Stimulated activated CD4-positive, alpha-beta T cell treated with anti-CD3 and anti-CD28 coated beads, Interleukin-15, amount 100 ng/mL, for 24 hours (primary cell): ENCODE data around the gene POU4F1.

Experiments
- DNase-seq: peaks from one replicate; pipeline ENCODE4 v3.0.0-alpha.2; 2020

The POU4F1 gene

GRCh38 chr13:78606471-78607408 is 3.4 kb upstream of the POU4F1 start:
- DNase-seq, result no peak

DNA sequence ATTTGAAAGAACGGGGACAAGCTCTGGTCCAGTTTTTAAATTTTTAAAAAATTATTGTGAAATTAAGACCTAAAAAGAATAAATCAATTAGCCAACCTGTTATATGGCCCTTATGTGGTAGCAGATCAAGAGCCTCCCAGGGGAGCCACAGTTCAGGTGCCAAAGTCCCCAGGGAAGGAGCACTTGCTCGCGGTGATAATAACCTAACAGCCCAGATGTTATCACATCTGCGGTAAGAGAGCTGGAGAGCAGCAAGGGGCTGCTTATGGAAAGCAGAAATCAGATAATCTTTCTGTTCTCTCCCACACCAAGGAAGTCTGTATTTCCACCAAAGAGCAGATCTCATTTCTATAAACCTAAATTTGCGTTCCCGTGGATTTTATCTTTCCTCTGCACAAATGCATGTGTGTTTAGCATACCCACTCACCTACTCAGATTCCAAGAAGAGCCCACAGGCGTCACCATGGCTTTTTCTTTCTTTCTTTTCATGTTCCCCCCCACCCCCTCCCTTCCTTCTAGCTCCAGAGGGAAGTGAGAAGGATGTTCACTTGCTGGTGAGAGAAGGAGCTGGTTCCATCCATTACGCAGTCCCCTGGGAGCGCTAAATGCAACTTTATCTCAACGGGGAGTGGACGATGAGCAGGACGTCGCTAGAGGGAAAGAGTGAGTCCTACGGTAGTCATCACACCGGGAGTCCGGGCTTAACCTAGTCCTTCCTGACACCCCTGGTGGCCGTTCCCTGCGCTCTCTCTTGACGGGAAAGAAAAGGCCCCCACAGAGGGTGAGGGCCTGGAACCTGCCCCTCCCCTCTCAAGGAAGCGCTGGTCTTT is 1.6 kb upstream of the POU4F1 start:
- DNase-seq, result no peak

DNA sequence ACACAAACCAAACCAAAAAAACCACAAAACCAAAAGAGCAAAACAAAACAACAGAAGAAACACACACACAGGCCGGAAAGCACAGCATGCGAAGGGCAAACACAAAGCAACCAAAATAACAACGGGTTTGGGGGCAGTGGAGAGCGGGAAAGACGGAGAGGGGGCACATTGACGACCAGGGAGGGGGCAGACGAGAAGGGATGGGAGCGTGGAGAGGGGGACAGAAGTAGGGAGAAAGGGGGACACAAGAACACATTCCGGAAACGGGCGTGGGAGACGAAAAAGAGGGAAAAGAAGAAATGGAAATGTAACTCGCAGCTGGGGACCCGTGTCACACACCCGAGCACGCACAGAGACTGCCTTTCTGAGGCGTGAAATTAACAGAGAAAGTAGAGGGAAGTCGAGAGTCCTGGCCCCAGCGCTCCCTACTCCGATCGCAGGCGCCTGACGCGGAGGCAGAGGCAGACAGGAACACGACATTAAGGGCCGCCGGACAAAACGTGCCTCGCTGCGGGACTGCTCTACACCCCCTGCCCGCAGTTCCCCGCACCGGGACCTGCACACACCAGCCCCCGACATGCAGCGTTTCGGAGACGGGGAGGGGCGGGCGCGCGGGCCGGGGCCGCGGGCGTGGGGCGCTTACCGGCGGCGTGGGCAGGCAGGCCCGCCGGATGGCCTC is 652 bp downstream of the POU4F1 start:
- peak; percentile 35 for DNase-seq

GRCh38 chr13:78601874-78602560 is 1.3 kb downstream of the POU4F1 start:
- DNase-seq, result no peak

- peak; percentile 31 for DNase-seq
Observed at GRCh38 chr13:78601124-78601873, 2.1 kb downstream of the POU4F1 start.

- no peak for DNase-seq
Observed at GRCh38 chr13:78600280-78600883, 3.0 kb downstream of the POU4F1 start.

DNA sequence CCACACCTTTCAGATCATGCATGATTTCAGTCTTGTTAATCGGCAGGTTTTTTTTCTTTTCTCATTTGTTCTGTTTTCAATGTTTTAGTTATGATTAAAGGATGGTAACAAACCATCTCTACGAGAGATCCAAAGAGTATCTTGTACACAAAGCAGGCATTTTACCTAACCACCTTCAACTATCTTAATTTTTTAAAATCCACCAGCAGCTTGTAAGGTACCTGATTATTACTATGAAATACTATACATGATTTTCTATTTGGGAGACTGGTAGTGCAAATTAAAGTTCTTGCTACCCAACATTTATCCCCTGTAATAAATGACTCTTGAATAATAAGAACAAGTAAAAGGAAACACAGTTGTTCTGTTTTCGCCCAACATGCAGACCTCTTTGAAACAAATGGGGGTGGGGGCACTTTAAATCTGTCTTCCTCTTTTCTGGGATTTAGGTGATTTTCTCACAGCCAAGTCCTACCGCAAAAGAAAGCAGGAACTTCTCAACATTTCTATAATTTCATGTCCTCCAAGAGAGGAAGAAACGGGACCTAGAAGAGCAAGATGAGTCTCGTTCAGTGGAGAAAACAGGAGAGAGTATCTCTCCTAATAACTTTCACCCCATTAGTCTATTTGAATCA is 3.6 kb downstream of the POU4F1 start:
- DNase-seq, result no peak

DNA sequence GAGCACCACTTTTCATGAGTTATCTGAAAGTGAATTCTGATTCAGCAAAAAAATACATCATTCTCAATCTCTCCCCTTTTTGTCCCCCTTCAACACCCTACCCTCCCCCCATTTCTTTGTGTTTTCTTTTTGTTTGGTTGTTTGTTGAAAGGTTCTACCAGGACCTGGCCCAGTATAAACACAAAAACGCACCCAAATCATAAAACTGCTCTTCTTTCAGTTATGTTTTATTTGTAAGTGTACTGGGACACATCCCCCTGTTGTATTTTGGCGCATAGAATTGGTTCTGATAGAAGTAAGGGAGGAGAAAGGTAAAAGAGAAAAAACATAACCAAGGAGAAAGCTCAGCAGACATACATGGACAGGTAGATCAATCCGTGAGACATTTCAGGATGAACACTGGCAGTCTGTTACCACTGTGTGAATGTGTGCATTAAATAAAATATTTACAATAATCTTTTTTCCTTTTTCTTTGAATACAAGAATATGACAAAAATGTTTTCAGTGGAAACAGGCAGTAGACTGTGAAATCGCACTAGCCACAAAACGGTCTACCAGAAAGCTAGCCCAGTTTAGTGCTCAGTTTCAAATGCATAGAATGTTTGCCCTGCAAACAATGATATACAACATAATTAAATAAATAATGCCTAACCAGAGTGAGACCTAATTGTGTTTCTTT is 4.2 kb downstream of the POU4F1 start:
- DNase-seq, result no peak

DNA sequence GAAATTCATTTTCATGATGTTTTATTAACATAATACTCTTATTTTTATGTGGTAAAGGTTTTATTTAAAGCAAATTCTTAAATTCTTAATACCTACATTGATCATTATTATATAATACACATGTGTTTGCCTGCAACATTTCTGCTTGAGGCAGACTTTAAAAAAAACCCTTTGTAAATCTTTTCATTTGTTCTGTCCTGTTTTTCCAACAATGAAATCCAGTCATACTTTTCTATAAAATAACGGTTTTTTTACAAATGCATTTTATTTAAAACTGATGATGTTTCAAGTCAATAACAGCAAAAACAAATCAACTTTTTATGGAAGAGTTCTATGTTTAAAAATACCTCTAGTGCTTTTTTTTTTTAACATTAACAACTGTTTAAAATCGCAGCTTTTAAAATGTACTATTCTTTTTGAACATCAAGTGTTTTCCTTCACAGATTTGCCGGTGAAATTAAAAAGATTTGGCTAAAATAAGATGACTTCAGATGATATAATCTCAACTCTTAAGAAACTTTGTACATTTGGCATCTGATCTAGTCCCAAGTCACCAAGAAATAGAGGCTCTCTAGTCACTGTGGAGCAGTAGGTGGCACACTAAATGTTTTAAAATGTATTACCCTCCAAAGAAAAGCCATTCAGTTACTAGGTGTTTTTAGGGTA is 5.1 kb downstream of the POU4F1 start:
- no peak for DNase-seq

DNA sequence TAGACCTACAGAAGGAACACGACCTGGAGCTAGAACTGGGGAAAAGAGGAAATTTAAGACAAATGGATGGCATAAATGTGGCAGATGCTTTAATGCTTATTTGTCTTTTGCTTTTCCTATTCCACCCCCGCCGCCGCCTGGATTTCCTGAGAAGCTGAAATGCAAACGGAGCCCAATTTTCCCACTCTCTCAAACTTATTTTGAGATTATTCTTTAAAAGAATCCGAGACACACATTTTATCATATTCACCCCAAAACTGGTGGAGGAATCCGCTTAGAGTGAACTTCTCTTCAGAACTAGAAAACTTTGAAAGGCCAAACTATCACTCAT is 5.8 kb downstream of the POU4F1 start:
- no peak for DNase-seq

- no peak for DNase-seq
Observed at GRCh38 chr13:78596736-78597601, 6.4 kb downstream of the POU4F1 start.

- DNase-seq, result no peak
Observed at GRCh38 chr13:78596399-78596735, 7.0 kb downstream of the POU4F1 start.

- peak; percentile 52 for DNase-seq
Observed at GRCh38 chr13:78595495-78596398, 7.6 kb downstream of the POU4F1 start.

- no peak for DNase-seq
Observed at GRCh38 chr13:78594456-78594975, 8.8 kb downstream of the POU4F1 start.

DNA sequence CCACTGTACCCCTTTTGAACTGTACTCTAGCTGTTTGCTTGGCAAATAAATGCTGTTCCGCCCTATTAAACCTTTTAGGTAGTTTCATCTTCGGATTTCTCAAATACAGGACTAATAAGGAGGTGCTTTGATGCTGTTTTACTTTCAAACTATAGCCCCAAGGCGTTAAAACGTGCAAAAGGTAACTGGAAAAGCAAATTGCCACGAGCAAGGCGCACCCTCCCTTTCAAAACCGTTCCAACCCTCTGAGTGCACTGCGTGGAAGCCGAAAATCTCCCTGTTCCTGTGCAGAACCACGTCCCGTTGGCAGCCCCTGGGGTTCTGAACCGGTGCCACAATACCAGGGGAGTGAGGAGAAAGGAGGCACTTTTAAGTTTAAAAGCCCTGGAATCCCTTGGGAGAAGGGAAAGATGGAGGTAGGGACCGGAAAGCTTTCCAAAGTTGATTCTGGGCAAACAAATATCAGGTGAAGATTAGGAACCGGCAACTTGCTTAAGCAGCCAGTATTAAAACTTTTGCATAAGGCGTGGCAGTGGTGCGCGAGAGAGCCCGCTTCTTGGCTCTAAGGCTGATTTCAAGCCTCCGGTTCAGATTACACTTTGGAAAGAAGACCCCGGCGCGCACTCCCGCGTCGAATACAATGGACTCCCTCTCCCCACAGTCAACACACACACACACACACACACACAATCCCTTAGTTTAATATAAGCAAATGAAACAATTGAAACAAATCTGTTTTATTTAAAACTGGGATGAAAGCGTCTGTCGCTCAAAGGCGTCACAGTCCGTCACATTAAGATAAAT is 9.5 kb downstream of the POU4F1 start:
- no peak for DNase-seq

GRCh38 chr13:78593129-78593528 is 10.2 kb downstream of the POU4F1 start:
- no peak for DNase-seq

- no peak for DNase-seq
Observed at GRCh38 chr13:78592584-78592983, 10.8 kb downstream of the POU4F1 start.
